Suppressor macrophage (primary cell): ENCODE results near the gene ERICH2.

Source experiments
- DNase-seq, 4 experiments: peaks; one replicate each; pipeline ENCODE4 v3.0.0-alpha.2; 2020 to 2022

Gene ERICH2

GRCh38 chr2:170763232-170763631 is 6.9 kb upstream of the ERICH2 start:
- no peak for DNase-seq

- no peak for DNase-seq
These were observed 5.3 kb upstream of the ERICH2 start for GRCh38 chr2:170764880-170765261.

- DNase-seq, result no peak
These were observed 3.5 kb upstream of the ERICH2 start for GRCh38 chr2:170766693-170767092.

GRCh38 chr2:170770606-170771420 is 635 bp downstream of the ERICH2 start:
- DNase-seq, result peak; percentile 60 to 81 (median 74)

GRCh38 chr2:170771421-170771937 is 1.3 kb downstream of the ERICH2 start:
- DNase-seq, result no peak

- DNase-seq, result no peak
These were observed 2.1 kb downstream of the ERICH2 start for GRCh38 chr2:170772295-170772694.

- DNase-seq, result no peak
These were observed 3.9 kb downstream of the ERICH2 start for GRCh38 chr2:170774074-170774473.

- no peak for DNase-seq
These were observed 8.7 kb downstream of the ERICH2 start for GRCh38 chr2:170778900-170779299.

GRCh38 chr2:170779304-170779703 is 9.1 kb downstream of the ERICH2 start:
- no peak for DNase-seq

- DNase-seq, result no peak
These were observed 12.5 kb downstream of the ERICH2 start for GRCh38 chr2:170782673-170783072.

- no peak for DNase-seq
These were observed 13.4 kb downstream of the ERICH2 start for GRCh38 chr2:170783549-170783948.

- DNase-seq, result no peak
These were observed 28.8 kb downstream of the ERICH2 start for GRCh38 chr2:170798996-170799395.

- no peak for DNase-seq
These were observed 36.4 kb downstream of the ERICH2 start for GRCh38 chr2:170806548-170806947.

GRCh38 chr2:170812710-170813600 is 42.8 kb downstream of the ERICH2 start:
- DNase-seq, result peak; percentile 60 to 93 (median 81)

GRCh38 chr2:170813611-170814532 is 43.7 kb downstream of the ERICH2 start:
- peak; percentile 30 to 63 (median 52) for DNase-seq

- no peak for DNase-seq
These were observed 44.5 kb downstream of the ERICH2 start for GRCh38 chr2:170814533-170815230.

- no peak for DNase-seq
These were observed 45.1 kb downstream of the ERICH2 start for GRCh38 chr2:170815311-170815710.

GRCh38 chr2:170815746-170816503 is 45.7 kb downstream of the ERICH2 start:
- DNase-seq, result peak; percentile 63 to 78 (median 72)

- DNase-seq, result peak; percentile 73 to 95 (median 88)
These were observed 46.4 kb downstream of the ERICH2 start, which contains the start of gene GAD1 for GRCh38 chr2:170816504-170817092. Gene GAD1, plus strand, starts transcription at chr2:170816887. Its CDS starts 1,705 bp downstream, at chr2:170818592.
